ENCODE data around the gene NPPA.

DNA sequence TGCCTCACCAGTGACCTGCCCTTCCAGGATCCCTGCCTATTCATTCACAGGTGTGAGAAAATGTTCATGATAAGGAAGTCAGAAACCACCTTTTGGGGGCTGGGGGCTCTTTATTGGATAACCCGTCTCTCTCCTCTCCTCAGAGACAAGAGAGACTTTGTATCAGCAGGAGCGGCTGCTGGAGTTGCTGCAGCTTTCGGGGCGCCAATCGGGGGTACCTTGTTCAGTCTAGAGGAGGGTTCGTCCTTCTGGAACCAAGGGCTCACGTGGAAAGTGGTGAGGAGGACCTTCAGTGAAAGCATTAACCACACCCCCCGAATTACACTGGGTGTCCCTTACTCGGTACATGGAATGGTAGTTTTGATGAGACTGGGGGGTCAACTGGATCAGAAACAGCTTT lies 20.6 kb downstream of the NPPA start:
- TF ChIP-seq EZH2phosphoT487 (IDR thresholded peaks at IDR 0.05; ENCODE audit: insufficient read depth, low read depth) = no peak
- TF ChIP-seq EZH2 (IDR thresholded peaks at IDR 0.05; ENCODE audit: insufficient read depth, poor library complexity, severe bottlenecking) = no peak
